ENCODE data around the gene ARMC6.

DNA sequence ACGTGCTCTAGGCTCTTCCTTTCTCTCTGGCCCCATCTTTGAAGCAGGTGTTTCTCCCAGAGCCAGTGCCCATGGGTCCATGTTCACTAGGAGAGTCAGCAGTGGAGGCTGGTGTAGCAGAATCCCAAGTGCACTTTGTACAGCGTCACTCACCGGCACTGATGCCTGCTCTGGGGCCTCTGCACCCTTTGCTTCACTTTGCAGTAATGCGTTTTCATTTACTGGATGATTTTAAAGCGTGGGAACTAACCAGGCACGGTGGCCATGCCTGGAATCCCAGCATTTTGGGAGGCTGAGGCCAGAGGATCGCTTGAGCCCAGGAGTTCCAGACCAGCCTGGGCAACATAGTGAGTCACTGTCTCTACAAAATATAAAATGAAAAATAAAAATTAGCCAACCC, 61.1 kb downstream of the ARMC6 start:
- TF ChIP-seq, protein P1, sequence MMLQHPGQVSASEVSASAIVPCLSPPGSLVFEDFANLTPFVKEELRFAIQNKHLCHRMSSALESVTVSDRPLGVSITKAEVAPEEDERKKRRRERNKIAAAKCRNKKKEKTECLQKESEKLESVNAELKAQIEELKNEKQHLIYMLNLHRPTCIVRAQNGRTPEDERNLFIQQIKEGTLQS (IDR thresholded peaks at IDR 0.05): no peak
- TF ChIP-seq, protein P2, sequence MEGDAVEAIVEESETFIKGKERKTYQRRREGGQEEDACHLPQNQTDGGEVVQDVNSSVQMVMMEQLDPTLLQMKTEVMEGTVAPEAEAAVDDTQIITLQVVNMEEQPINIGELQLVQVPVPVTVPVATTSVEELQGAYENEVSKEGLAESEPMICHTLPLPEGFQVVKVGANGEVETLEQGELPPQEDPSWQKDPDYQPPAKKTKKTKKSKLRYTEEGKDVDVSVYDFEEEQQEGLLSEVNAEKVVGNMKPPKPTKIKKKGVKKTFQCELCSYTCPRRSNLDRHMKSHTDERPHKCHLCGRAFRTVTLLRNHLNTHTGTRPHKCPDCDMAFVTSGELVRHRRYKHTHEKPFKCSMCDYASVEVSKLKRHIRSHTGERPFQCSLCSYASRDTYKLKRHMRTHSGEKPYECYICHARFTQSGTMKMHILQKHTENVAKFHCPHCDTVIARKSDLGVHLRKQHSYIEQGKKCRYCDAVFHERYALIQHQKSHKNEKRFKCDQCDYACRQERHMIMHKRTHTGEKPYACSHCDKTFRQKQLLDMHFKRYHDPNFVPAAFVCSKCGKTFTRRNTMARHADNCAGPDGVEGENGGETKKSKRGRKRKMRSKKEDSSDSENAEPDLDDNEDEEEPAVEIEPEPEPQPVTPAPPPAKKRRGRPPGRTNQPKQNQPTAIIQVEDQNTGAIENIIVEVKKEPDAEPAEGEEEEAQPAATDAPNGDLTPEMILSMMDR (IDR thresholded peaks at IDR 0.05; ENCODE audit: low read depth, low read length, missing input control): no peak
- TF ChIP-seq EGR1 (IDR thresholded peaks at IDR 0.05; ENCODE audit: low read depth in 2 of 2): no peak
- no peak for TF ChIP-seq JUND (IDR thresholded peaks at IDR 0.05)
- TF ChIP-seq, protein P3, sequence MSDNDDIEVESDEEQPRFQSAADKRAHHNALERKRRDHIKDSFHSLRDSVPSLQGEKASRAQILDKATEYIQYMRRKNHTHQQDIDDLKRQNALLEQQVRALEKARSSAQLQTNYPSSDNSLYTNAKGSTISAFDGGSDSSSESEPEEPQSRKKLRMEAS (IDR thresholded peaks at IDR 0.05): no peak
